ENCODE measurements around the gene PLIN5.
"Not testable (repeated sequence)": the region's sequence is repeated elsewhere in the genome, so short reads cannot be mapped to it uniquely, and the experiment has no call there.

Gene PLIN5

GRCh38 chr19:4547303-4548237 is 12.5 kb upstream of the PLIN5 start:
- peak; percentile 48 for DNase-seq (ENCODE audit: extremely low spot score)
- CTCF ChIA-PET = interaction anchor here (0.5 to 0.7 kb wide), 3 partner anchors 22 to 1525 kb away, joined by 3 to 4 read pairs (median 3); no protein-coding TSS in a partner anchor
- POLR2A ChIA-PET = interaction anchor here (1.1 kb wide), 1 partner anchor 9 kb away, joined by 3 read pairs; no protein-coding TSS in a partner anchor
- TF ChIP-seq CTBP1 (IDR thresholded peaks at IDR 0.05; ENCODE audit: borderline replicate concordance) (no peak), SP1 (IDR thresholded peaks at IDR 0.05) (no peak), ELF4 (IDR thresholded peaks at IDR 0.05) (no peak), TARDBP (IDR thresholded peaks at IDR 0.05) (no peak), FOXK2 (IDR thresholded peaks at IDR 0.05) (no peak), SUZ12 (IDR thresholded peaks at IDR 0.05) (no peak), ARNT (IDR thresholded peaks at IDR 0.05) (no peak), BHLHE40 (IDR thresholded peaks at IDR 0.05; ENCODE audit: borderline replicate concordance) (no peak), FOXM1 (IDR thresholded peaks at IDR 0.05; ENCODE audit: borderline replicate concordance) (no peak), HDGF (IDR thresholded peaks at IDR 0.05; ENCODE audit: borderline replicate concordance) (no peak)

- POLR2A ChIA-PET = no interaction called here
Measured at GRCh38 chr19:4543842-4544647, 9.0 kb upstream of the PLIN5 start.

GRCh38 chr19:4542896-4543841 is 8.1 kb upstream of the PLIN5 start:
- CTCF ChIA-PET = no interaction called here
- DNase-seq (ENCODE audit: extremely low spot score) = no peak
- TF ChIP-seq ZNF384 (IDR thresholded peaks at IDR 0.05) = no peak
- no peak for TF ChIP-seq FOXM1 (IDR thresholded peaks at IDR 0.05; ENCODE audit: borderline replicate concordance)
- no peak for TF ChIP-seq ARNT (IDR thresholded peaks at IDR 0.05)
- no peak for TF ChIP-seq ELF4 (IDR thresholded peaks at IDR 0.05)
- no peak for TF ChIP-seq SP1 (IDR thresholded peaks at IDR 0.05)
- TF ChIP-seq HDGF (IDR thresholded peaks at IDR 0.05; ENCODE audit: borderline replicate concordance) = no peak
- TF ChIP-seq BHLHE40 (IDR thresholded peaks at IDR 0.05; ENCODE audit: borderline replicate concordance) = no peak
- no peak for TF ChIP-seq CTBP1 (IDR thresholded peaks at IDR 0.05; ENCODE audit: borderline replicate concordance)
- TF ChIP-seq FOXA1 (IDR thresholded peaks at IDR 0.05) = no peak
- TF ChIP-seq TARDBP (IDR thresholded peaks at IDR 0.05) = no peak
- TF ChIP-seq LEF1 (IDR thresholded peaks at IDR 0.05; ENCODE audit: borderline replicate concordance) = no peak
- no peak for TF ChIP-seq FOXK2 (IDR thresholded peaks at IDR 0.05)
- no peak for TF ChIP-seq SUZ12 (IDR thresholded peaks at IDR 0.05)
- TF ChIP-seq PKNOX1 (IDR thresholded peaks at IDR 0.05) = no peak
- no peak for TF ChIP-seq NFRKB (IDR thresholded peaks at IDR 0.05)
- POLR2A ChIA-PET = interaction anchor here (1.4 kb wide), 1 partner anchor 12 kb away, joined by 4 read pairs; no protein-coding TSS in a partner anchor

More at GRCh38 chr19:4543842-4544647, 9.0 kb upstream of the PLIN5 start:
- CTCF ChIA-PET = no interaction called here
- DNase-seq (ENCODE audit: extremely low spot score) = no peak
- TF ChIP-seq ELF4 (IDR thresholded peaks at IDR 0.05) = no peak
- TF ChIP-seq CTBP1 (IDR thresholded peaks at IDR 0.05; ENCODE audit: borderline replicate concordance) = no peak
- TF ChIP-seq FOXA1 (IDR thresholded peaks at IDR 0.05) = no peak
- no peak for TF ChIP-seq NFRKB (IDR thresholded peaks at IDR 0.05)
- TF ChIP-seq HDGF (IDR thresholded peaks at IDR 0.05; ENCODE audit: borderline replicate concordance) = no peak
- no peak for TF ChIP-seq ZNF384 (IDR thresholded peaks at IDR 0.05)
- no peak for TF ChIP-seq SP1 (IDR thresholded peaks at IDR 0.05)
- TF ChIP-seq L3MBTL2 (conservative IDR thresholded peaks at IDR 0.05) = no peak

GRCh38 chr19:4541806-4542145 is 6.8 kb upstream of the PLIN5 start:
- ChIA-PET POLR2A (interaction anchor here (1.4 kb wide), 1 partner anchor 14 kb away, joined by 4 read pairs; no protein-coding TSS in a partner anchor), CTCF (interaction anchor here (0.6 to 1.0 kb wide), 2 partner anchors 25 to 1036 kb away, joined by 3 to 4 read pairs; no protein-coding TSS in a partner anchor)
- not testable (repeated sequence) for DNase-seq (ENCODE audit: extremely low spot score)

- CTCF ChIA-PET = interaction anchor here (0.6 to 1.0 kb wide), 2 partner anchors 25 to 26 kb away, joined by 3 read pairs; no protein-coding TSS in a partner anchor
- DNase-seq (ENCODE audit: extremely low spot score) = no peak
- TF ChIP-seq LEF1 (IDR thresholded peaks at IDR 0.05; ENCODE audit: borderline replicate concordance) = no peak
- TF ChIP-seq FOXA1 (IDR thresholded peaks at IDR 0.05) = no peak
- TF ChIP-seq SP1 (IDR thresholded peaks at IDR 0.05) = no peak
- TF ChIP-seq CTBP1 (IDR thresholded peaks at IDR 0.05; ENCODE audit: borderline replicate concordance) = no peak
- no peak for TF ChIP-seq ELF4 (IDR thresholded peaks at IDR 0.05)
- no peak for TF ChIP-seq FOXK2 (IDR thresholded peaks at IDR 0.05)
- no peak for TF ChIP-seq PKNOX1 (IDR thresholded peaks at IDR 0.05)
- TF ChIP-seq SUZ12 (IDR thresholded peaks at IDR 0.05) = no peak
- no peak for TF ChIP-seq ZNF384 (IDR thresholded peaks at IDR 0.05)
- no peak for TF ChIP-seq HDGF (IDR thresholded peaks at IDR 0.05; ENCODE audit: borderline replicate concordance)
- no peak for TF ChIP-seq NFRKB (IDR thresholded peaks at IDR 0.05)
- TF ChIP-seq BHLHE40 (IDR thresholded peaks at IDR 0.05; ENCODE audit: borderline replicate concordance) = no peak
- TF ChIP-seq FOXM1 (IDR thresholded peaks at IDR 0.05; ENCODE audit: borderline replicate concordance) = no peak
- TF ChIP-seq ARNT (IDR thresholded peaks at IDR 0.05) = no peak
- TF ChIP-seq TARDBP (IDR thresholded peaks at IDR 0.05) = no peak
- no peak for TF ChIP-seq L3MBTL2 (conservative IDR thresholded peaks at IDR 0.05)
- POLR2A ChIA-PET = interaction anchor here (1.4 kb wide), 1 partner anchor 14 kb away, joined by 4 read pairs; no protein-coding TSS in a partner anchor
Measured at GRCh38 chr19:4541114-4541805, 6.2 kb upstream of the PLIN5 start.

All from HEK293T (cell line).